WTC11 (cell line): Measurements from ENCODE around the gene PLEKHM3. TPM values are rescaled to one million over a fixed set of nuclear protein-coding genes. Genes with fewer than 3 reads are reported as not detected.

Source experiments
- ATAC-seq: fragments of 200-7000 bp; cut with Tn5 transposase; 2 replicates; pipeline ENCODE4 v1.10.0; 2021; ENCODE audit warnings: mild to moderate bottlenecking, moderate library complexity
- CTCF ChIA-PET: fragments of 300-600 bp; sonication (Branson Sonifier 250); formaldehyde crosslinking; loops from one replicate; lab custom pipeline; 2021; ENCODE audit warnings: antibody characterized with exemption; lab: Charles Lee
- POLR2A ChIA-PET: fragments of 350-600 bp; sonication (Branson Sonifier 250); formaldehyde crosslinking; loops from one replicate; lab custom pipeline; 2021; ENCODE audit warnings: antibody characterized with exemption; lab: Charles Lee
- DNase-seq: peaks from one replicate; pipeline ENCODE4 v3.0.0; 2021; ENCODE audit warnings: low spot score
- H3K27ac Mint-ChIP-seq: 2 replicates; pipeline ENCODE4 v1.8.0; 2021; ENCODE audit warnings: mixed read lengths
- H3K27me3 Mint-ChIP-seq: 2 replicates; pipeline ENCODE4 v1.8.0; 2021; ENCODE audit warnings: low read depth, mild to moderate bottlenecking, moderate library complexity, mixed read lengths
- H3K36me3 Mint-ChIP-seq: 2 replicates; pipeline ENCODE4 v1.8.0; 2021; ENCODE audit warnings: mixed read lengths
- H3K4me1 Mint-ChIP-seq: 2 replicates; pipeline ENCODE4 v1.8.0; 2022; ENCODE audit warnings: mixed read lengths
- H3K4me3 Mint-ChIP-seq: 2 replicates; pipeline ENCODE4 v1.8.0; 2021; ENCODE audit warnings: mild to moderate bottlenecking, moderate library complexity, mixed read lengths
- H3K9me3 Mint-ChIP-seq: 2 replicates; pipeline ENCODE4 v1.8.0; 2021; ENCODE audit warnings: mixed read lengths
- CREB1 ChIP-seq: sonication (generic); formaldehyde crosslinking; IDR thresholded peaks from 2 replicates; pipeline ENCODE4 v1.8.0; 2023; ENCODE audit warnings: mild to moderate bottlenecking, missing genetic modification reagents
- FOXK1 ChIP-seq: sonication (generic); formaldehyde crosslinking; IDR thresholded peaks from 2 replicates; pipeline ENCODE4 v1.8.0; 2022; ENCODE audit warnings: mild to moderate bottlenecking, moderate library complexity, missing genetic modification reagents
- GABPB1 ChIP-seq: sonication (generic); formaldehyde crosslinking; IDR thresholded peaks from 2 replicates; pipeline ENCODE4 v1.8.1; 2023; ENCODE audit warnings: mild to moderate bottlenecking, missing genetic modification reagents
- IRF2 ChIP-seq: sonication (generic); formaldehyde crosslinking; IDR thresholded peaks from 2 replicates; pipeline ENCODE4 v1.8.0; 2022; ENCODE audit warnings: low read depth, missing genetic modification reagents, borderline replicate concordance
- NR3C1 ChIP-seq: sonication (generic); formaldehyde crosslinking; conservative IDR thresholded peaks from 2 replicates; pipeline ENCODE4 v1.8.1; 2023; ENCODE audit warnings: low read depth, mild to moderate bottlenecking, missing genetic modification reagents
- RELA ChIP-seq: sonication (generic); formaldehyde crosslinking; IDR thresholded peaks from 2 replicates; pipeline ENCODE4 v1.8.1; 2022; ENCODE audit warnings: missing genetic modification reagents, mild to moderate bottlenecking, borderline replicate concordance
- TEAD1 ChIP-seq: sonication (generic); formaldehyde crosslinking; IDR thresholded peaks from 2 replicates; pipeline ENCODE4 v1.8.0; 2022; ENCODE audit warnings: mild to moderate bottlenecking, missing genetic modification reagents
- TEAD4 ChIP-seq: sonication (generic); formaldehyde crosslinking; IDR thresholded peaks from 2 replicates; pipeline ENCODE4 v1.8.0; 2022; ENCODE audit warnings: mild to moderate bottlenecking, missing genetic modification reagents
- ZBTB21 ChIP-seq: sonication (generic); formaldehyde crosslinking; IDR thresholded peaks from 2 replicates; pipeline ENCODE4 v1.8.1; 2023; ENCODE audit warnings: mild to moderate bottlenecking, missing genetic modification reagents, borderline replicate concordance
- ZNF121 ChIP-seq: sonication (generic); formaldehyde crosslinking; IDR thresholded peaks from 2 replicates; pipeline ENCODE4 v1.8.0; 2023; ENCODE audit warnings: missing genetic modification reagents
- total RNA-seq: library from RNA; stranded (reverse); gene quantifications from 3 replicates; pipeline ENCODE4 v1.2.3, GENCODE V29; 2021
- TF ChIP-seq, protein P1 (sequence below): fragments of 250-450 bp; sonication (Bioruptor Pico); IDR thresholded peaks from 2 replicates; pipeline ENCODE4 v1.9.0; 2021; ENCODE audit warnings: mild to moderate bottlenecking
- TF ChIP-seq, protein P2 (sequence below): sonication (generic); formaldehyde crosslinking; IDR thresholded peaks from 2 replicates; pipeline ENCODE4 v1.8.1; 2023; ENCODE audit warnings: mild to moderate bottlenecking, missing genetic modification reagents
- TF ChIP-seq, protein P3 (sequence below): sonication (generic); formaldehyde crosslinking; IDR thresholded peaks from 2 replicates; pipeline ENCODE4 v1.8.0; 2022; ENCODE audit warnings: mild to moderate bottlenecking, missing genetic modification reagents
- TF ChIP-seq, protein P4 (sequence below): fragments of 250-450 bp; sonication (Bioruptor Pico); IDR thresholded peaks from 2 replicates; pipeline ENCODE4 v1.8.0; 2021; ENCODE audit warnings: mild to moderate bottlenecking
- TF ChIP-seq, protein P5 (sequence below): sonication (generic); formaldehyde crosslinking; IDR thresholded peaks from 2 replicates; pipeline ENCODE4 v1.8.1; 2023; ENCODE audit warnings: mild to moderate bottlenecking, missing genetic modification reagents, borderline replicate concordance
- TF ChIP-seq, protein P6 (sequence below): sonication (generic); formaldehyde crosslinking; IDR thresholded peaks from 2 replicates; pipeline ENCODE4 v1.8.0; 2023; ENCODE audit warnings: missing genetic modification reagents
- TF ChIP-seq, protein P7 (sequence below): sonication (generic); formaldehyde crosslinking; IDR thresholded peaks from 2 replicates; pipeline ENCODE4 v1.8.1; 2023; ENCODE audit warnings: mild to moderate bottlenecking, missing genetic modification reagents, moderate library complexity
- TF ChIP-seq, protein P8 (sequence below): fragments of 200-600 bp; IDR thresholded peaks from 2 replicates; pipeline ENCODE4 v1.8.0; 2022; ENCODE audit warnings: antibody characterized with exemption

The PLEKHM3 gene
- total RNA-seq, 1 experiment from 2014 or later, result 5.8 TPM

DNA sequence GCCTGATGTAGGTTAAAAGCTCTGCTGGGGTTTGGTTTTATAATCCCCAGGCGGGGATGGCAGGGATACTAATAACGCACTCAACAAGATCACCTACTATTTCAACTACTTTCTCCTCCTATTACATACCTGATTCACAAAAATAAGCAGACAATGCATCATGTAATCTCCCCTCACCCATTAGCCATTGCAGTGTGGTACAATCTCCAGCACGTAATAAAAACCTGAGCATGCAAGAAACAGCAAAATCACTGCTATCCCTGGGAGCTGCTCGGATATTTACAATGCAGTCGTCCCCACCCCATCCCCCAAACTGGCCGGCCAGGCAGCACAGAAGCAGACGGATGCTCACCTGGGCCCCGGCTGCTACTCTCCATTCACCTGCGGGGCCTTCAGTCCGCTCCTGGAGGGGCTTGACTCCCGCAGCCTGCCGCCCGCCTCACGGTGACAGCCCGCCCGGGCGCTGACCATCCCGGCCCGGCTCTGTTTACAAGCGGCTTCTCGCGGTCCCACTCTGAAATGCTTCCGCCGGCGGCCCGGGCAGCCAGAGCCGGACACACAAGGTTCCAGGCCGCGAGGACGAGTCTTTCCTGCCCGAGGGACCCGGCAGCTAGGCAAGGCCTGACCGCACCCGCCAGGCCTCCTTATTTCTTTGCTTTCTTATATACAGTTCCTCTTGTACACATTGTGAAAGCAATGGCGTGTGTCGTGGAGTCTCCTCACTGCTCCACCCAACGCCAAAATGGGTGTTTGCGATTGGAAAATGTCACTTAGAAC is at the start of gene PLEKHM3 (continued):
- TF ChIP-seq, protein P1, sequence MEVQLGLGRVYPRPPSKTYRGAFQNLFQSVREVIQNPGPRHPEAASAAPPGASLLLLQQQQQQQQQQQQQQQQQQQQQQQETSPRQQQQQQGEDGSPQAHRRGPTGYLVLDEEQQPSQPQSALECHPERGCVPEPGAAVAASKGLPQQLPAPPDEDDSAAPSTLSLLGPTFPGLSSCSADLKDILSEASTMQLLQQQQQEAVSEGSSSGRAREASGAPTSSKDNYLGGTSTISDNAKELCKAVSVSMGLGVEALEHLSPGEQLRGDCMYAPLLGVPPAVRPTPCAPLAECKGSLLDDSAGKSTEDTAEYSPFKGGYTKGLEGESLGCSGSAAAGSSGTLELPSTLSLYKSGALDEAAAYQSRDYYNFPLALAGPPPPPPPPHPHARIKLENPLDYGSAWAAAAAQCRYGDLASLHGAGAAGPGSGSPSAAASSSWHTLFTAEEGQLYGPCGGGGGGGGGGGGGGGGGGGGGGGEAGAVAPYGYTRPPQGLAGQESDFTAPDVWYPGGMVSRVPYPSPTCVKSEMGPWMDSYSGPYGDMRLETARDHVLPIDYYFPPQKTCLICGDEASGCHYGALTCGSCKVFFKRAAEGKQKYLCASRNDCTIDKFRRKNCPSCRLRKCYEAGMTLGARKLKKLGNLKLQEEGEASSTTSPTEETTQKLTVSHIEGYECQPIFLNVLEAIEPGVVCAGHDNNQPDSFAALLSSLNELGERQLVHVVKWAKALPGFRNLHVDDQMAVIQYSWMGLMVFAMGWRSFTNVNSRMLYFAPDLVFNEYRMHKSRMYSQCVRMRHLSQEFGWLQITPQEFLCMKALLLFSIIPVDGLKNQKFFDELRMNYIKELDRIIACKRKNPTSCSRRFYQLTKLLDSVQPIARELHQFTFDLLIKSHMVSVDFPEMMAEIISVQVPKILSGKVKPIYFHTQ (CRISPR knock-in tag), result no peak
- TF ChIP-seq, protein P2, sequence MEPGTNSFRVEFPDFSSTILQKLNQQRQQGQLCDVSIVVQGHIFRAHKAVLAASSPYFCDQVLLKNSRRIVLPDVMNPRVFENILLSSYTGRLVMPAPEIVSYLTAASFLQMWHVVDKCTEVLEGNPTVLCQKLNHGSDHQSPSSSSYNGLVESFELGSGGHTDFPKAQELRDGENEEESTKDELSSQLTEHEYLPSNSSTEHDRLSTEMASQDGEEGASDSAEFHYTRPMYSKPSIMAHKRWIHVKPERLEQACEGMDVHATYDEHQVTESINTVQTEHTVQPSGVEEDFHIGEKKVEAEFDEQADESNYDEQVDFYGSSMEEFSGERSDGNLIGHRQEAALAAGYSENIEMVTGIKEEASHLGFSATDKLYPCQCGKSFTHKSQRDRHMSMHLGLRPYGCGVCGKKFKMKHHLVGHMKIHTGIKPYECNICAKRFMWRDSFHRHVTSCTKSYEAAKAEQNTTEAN (CRISPR knock-in tag), result 0 out of 2 replicates have a peak, but pooled peaks have one; percentile 34
- 0 out of 2 replicates have a peak, but pooled peaks have one; percentile 92 for TF ChIP-seq NR3C1 (CRISPR knock-in tag)
- no peak for TF ChIP-seq IRF2 (CRISPR knock-in tag)
- TF ChIP-seq, protein P3, sequence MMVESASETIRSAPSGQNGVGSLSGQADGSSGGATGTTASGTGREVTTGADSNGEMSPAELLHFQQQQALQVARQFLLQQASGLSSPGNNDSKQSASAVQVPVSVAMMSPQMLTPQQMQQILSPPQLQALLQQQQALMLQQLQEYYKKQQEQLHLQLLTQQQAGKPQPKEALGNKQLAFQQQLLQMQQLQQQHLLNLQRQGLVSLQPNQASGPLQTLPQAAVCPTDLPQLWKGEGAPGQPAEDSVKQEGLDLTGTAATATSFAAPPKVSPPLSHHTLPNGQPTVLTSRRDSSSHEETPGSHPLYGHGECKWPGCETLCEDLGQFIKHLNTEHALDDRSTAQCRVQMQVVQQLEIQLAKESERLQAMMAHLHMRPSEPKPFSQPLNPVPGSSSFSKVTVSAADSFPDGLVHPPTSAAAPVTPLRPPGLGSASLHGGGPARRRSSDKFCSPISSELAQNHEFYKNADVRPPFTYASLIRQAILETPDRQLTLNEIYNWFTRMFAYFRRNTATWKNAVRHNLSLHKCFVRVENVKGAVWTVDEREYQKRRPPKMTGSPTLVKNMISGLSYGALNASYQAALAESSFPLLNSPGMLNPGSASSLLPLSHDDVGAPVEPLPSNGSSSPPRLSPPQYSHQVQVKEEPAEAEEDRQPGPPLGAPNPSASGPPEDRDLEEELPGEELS (CRISPR knock-in tag), result peak; percentile 93
- TF ChIP-seq, protein P4, sequence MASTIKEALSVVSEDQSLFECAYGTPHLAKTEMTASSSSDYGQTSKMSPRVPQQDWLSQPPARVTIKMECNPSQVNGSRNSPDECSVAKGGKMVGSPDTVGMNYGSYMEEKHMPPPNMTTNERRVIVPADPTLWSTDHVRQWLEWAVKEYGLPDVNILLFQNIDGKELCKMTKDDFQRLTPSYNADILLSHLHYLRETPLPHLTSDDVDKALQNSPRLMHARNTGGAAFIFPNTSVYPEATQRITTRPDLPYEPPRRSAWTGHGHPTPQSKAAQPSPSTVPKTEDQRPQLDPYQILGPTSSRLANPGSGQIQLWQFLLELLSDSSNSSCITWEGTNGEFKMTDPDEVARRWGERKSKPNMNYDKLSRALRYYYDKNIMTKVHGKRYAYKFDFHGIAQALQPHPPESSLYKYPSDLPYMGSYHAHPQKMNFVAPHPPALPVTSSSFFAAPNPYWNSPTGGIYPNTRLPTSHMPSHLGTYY (CRISPR knock-in tag), result 0 out of 2 replicates have a peak, but pooled peaks have one; percentile 41

DNA sequence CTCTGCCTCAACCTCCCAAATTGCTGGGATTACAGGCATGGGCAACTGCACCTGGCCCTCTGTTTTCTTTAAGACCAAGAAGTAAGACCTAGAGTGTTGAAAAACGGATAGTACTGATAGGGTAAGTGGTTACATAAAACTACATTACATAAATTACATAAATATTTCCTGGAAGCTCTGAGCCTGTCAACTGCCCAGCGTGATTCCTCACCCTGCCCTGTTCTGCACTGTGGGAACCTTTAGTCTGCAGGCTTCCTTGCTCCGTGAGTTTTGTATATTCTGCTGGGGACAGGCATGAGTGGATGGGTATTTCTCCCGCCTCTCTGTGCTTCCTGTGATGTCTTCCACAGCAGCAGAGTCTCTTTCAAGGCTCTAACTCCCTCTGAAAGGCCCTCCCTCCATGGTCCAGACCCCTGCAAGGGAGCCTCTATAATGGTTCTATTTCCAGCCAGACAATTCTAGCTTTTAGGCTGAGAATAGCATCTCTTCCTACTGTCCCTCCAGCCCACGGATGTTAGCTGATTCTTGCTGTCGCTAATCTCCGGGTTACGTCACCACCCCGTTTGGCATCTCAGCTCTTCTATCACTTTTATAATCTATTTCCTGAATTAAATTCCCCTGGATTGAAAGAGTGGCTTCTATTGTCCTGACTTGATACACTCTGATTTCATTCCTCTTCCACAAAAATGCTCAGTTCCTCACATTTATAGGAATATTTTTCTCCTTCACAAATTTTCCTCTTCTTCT is 49.5 kb upstream of the PLEKHM3 start:
- Mint-ChIP-seq H3K36me3 (peaks cover 5% of the 10 kb centered on the region), H3K4me3 (no peak overlapping the region), H3K27ac (no peak overlapping the region), H3K27me3 (no peaks in the 10 kb centered on the region), H3K9me3 (peaks cover 11% of the 10 kb centered on the region), H3K4me1 (peaks cover 23% of the 10 kb centered on the region)
- ChIA-PET POLR2A (no interaction called here), CTCF (interaction anchor here (0.6 to 1.6 kb wide), 9 partner anchors 12 to 1016 kb away, joined by 3 to 4 read pairs (median 3); partner anchors contain the start of gene IDH1)
- no peak for DNase-seq
- ATAC-seq, result no peak
- TF ChIP-seq, protein P5, sequence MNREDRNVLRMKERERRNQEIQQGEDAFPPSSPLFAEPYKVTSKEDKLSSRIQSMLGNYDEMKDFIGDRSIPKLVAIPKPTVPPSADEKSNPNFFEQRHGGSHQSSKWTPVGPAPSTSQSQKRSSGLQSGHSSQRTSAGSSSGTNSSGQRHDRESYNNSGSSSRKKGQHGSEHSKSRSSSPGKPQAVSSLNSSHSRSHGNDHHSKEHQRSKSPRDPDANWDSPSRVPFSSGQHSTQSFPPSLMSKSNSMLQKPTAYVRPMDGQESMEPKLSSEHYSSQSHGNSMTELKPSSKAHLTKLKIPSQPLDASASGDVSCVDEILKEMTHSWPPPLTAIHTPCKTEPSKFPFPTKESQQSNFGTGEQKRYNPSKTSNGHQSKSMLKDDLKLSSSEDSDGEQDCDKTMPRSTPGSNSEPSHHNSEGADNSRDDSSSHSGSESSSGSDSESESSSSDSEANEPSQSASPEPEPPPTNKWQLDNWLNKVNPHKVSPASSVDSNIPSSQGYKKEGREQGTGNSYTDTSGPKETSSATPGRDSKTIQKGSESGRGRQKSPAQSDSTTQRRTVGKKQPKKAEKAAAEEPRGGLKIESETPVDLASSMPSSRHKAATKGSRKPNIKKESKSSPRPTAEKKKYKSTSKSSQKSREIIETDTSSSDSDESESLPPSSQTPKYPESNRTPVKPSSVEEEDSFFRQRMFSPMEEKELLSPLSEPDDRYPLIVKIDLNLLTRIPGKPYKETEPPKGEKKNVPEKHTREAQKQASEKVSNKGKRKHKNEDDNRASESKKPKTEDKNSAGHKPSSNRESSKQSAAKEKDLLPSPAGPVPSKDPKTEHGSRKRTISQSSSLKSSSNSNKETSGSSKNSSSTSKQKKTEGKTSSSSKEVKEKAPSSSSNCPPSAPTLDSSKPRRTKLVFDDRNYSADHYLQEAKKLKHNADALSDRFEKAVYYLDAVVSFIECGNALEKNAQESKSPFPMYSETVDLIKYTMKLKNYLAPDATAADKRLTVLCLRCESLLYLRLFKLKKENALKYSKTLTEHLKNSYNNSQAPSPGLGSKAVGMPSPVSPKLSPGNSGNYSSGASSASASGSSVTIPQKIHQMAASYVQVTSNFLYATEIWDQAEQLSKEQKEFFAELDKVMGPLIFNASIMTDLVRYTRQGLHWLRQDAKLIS (CRISPR knock-in tag), result no peak
- no peak for TF ChIP-seq GABPB1 (CRISPR knock-in tag)
- TF ChIP-seq CREB1, result no peak
- TF ChIP-seq RELA (CRISPR knock-in tag), result no peak
- no peak for TF ChIP-seq ZNF121
- TF ChIP-seq TEAD1, result no peak
- TF ChIP-seq, protein P6, sequence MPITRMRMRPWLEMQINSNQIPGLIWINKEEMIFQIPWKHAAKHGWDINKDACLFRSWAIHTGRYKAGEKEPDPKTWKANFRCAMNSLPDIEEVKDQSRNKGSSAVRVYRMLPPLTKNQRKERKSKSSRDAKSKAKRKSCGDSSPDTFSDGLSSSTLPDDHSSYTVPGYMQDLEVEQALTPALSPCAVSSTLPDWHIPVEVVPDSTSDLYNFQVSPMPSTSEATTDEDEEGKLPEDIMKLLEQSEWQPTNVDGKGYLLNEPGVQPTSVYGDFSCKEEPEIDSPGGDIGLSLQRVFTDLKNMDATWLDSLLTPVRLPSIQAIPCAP (CRISPR knock-in tag), result no peak
- TF ChIP-seq, protein P7, sequence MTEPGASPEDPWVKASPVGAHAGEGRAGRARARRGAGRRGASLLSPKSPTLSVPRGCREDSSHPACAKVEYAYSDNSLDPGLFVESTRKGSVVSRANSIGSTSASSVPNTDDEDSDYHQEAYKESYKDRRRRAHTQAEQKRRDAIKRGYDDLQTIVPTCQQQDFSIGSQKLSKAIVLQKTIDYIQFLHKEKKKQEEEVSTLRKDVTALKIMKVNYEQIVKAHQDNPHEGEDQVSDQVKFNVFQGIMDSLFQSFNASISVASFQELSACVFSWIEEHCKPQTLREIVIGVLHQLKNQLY (CRISPR knock-in tag), result no peak
- TF ChIP-seq, protein P8, sequence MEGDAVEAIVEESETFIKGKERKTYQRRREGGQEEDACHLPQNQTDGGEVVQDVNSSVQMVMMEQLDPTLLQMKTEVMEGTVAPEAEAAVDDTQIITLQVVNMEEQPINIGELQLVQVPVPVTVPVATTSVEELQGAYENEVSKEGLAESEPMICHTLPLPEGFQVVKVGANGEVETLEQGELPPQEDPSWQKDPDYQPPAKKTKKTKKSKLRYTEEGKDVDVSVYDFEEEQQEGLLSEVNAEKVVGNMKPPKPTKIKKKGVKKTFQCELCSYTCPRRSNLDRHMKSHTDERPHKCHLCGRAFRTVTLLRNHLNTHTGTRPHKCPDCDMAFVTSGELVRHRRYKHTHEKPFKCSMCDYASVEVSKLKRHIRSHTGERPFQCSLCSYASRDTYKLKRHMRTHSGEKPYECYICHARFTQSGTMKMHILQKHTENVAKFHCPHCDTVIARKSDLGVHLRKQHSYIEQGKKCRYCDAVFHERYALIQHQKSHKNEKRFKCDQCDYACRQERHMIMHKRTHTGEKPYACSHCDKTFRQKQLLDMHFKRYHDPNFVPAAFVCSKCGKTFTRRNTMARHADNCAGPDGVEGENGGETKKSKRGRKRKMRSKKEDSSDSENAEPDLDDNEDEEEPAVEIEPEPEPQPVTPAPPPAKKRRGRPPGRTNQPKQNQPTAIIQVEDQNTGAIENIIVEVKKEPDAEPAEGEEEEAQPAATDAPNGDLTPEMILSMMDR, result no peak
- no peak for TF ChIP-seq FOXK1
- no peak for TF ChIP-seq ZBTB21 (CRISPR knock-in tag)
- no peak for TF ChIP-seq TEAD4 (CRISPR knock-in tag)
- TF ChIP-seq NR3C1 (CRISPR knock-in tag), result no peak
